ENCODE measurements around the gene FTSJ1.
"Not testable (repeated sequence)": the region's sequence is repeated elsewhere in the genome, so short reads cannot be mapped to it uniquely, and the experiment has no call there.

Gene FTSJ1

DNA sequence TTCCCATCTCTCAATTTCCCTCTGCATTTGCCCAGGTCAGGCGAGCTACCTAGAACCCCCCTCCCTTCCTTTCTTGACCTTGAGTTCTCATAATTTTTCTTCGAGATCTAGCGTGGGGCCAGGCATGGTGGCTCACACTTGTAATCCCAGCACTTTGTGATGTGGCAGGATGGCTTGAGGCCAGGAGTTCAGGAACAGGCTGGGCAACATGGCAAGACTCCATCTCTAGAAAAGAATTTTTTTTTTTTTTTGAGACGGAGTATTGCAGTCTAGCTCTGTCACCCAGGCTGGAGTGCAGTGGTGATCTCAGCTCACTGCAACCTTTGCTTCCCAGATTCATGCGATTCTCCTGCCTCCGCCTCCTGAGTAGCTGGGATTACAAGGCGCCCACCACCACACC, 28.3 kb downstream of the FTSJ1 start:
- DNase-seq: no peak

DNA sequence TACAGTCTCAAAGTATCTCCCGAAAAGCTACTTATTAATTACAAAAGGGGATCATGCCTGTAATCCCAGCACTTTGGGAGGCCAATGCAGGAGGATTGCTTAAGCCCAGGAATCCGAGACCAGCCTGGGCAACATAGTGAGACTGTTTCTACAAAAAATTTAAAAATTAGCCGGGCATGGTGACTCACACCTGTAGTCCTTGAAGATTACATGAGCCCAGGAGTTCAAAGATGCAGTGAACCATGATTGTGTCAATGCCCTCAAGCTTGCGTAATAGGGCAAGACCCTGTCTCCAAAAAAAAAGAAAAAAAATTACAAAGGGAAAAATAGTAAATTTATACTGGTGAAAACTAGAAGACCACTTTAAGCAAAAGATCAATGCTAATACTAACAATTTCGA, 29.5 kb downstream of the FTSJ1 start:
- DNase-seq: no peak

DNA sequence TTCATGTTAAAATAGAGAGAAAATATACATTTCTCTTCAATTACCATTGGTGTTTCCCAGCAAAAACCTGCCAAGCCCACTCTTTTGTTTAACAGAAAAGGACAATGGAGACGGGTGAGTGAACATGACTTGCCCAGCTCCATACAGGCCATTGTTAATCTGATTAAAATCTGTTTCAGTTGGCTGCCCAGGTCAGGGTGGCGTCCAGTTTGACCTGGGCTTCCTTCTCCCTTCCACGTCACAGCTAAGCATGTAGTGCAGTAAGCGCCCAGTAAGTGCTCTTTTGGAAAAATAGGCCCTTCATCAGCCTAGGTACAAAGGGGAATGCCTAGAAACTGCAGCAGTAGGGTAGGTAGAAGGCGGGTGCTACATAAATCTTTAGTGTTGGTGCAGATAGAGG, 31.2 kb downstream of the FTSJ1 start:
- no peak for DNase-seq

DNA sequence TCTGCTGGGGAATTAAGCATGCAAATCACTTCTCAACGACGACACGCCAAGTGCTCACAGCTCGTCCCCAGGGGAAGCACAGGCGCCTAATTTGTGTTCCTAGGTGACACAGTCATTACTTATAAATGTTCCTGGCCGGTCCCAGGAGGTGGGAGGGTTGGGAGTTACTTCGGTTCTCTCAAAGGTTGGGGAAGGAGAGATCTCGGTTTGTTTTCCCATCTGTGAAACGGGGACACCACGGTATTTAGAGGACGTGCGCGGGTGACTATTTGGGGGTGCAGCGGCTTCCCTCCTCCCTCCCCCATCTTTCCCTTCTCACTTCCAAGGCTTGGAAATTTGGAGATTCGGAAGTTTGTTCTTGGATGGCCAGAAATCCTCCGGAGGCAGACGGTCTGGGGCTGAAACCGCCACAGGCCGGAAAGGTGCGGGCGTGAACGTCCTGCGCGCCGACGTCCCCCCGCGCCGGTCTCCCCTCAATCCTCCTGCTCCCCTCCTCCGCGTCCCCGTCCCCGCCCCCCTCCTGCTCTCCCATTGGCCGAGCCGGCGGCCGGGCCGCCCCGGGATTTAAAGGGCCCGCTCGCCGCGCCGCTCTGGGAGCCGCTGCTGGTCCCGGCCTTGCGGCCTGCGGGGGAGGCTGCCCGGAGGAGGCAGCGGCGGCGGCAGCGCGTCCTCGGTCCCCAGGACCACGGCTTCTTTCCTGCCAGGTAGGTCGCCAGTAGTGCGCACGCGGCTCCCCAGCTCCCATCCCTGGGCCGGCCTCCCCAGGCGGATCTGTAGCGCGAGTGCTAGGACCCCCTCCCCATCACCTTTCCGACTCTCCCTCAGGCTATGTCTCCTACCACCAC, 32.6 kb downstream of the FTSJ1 start, which contains the start of gene PORCN:
Gene PORCN (plus strand): TSS at position 593 of the 845 bp plus-strand sequence. CDS start 829 bp downstream, outside the sequence.
- DNase-seq: peak; percentile 78

DNA sequence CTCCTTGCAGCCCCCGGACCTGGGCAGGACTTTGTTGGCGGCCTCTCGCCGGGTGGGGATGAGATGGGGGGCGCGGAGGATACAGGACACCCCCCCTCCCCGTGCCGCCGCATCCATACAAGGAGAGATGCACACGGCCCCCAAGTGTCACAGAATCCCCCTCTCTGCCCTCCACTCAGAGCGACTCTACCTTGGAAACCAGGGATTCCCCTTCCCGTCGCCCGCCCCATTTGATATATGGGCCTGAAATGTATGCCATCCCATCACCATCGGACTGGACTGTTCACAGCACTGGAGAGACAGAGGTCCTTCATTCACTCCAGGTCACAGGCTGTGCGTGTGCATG, 33.2 kb downstream of the FTSJ1 start:
- no peak for DNase-seq

DNA sequence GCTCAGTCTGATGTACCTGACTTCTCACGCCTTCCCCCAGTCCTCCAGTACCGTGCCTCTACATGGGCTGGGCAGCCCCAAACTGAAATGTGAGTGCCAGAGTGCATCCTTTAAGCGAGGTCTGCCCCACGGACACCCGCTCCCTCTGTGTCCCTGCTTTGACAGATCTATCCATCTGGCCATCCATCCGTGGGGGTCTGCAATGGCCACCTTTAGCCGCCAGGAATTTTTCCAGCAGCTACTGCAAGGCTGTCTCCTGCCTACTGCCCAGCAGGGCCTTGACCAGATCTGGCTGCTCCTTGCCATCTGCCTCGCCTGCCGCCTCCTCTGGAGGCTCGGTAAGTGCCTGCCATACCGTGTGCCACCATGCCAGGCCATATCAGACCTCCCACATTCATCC, 33.6 kb downstream of the FTSJ1 start:
- DNase-seq: no peak

DNA sequence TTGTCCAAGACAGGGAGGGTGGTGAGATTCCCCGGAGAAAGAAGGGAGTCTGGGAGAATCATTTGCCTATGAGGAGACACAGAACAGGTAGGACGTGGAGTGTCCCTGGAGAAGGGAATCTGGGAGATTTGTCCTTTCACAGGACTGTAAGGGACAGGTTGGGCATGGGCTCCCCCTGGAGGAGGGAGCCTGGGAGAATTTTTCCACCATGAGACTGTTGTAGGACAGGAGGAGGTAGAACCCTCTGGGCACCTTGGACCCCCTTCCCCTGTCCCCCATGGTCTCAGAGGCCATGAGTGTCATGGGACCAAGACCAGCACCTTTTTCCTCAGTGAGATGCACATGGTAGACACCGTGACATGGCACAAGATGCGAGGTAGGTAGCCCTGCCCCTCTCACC, 35.6 kb downstream of the FTSJ1 start:
- no peak for DNase-seq

DNA sequence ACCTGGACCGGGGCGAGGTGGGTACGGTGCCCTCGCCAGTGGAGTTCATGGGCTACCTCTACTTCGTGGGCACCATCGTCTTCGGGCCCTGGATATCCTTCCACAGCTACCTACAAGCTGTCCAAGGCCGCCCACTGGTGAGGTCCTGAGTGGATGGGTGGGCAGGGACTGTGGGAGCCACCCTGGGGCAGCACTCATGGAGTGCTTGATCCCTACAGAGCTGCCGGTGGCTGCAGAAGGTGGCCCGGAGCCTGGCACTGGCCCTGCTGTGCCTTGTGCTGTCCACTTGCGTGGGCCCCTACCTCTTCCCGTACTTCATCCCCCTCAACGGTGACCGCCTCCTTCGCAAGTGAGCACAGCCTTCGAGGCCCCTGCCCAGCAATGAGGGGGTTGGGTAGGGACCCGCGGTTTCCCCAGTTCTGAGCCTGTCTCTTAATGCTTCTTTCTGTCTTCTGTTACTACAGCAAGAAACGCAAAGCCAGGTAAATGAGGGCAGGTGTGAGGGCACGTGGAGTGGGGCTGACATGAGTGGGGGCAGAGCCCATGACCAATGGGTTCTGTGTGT, 36.5 kb downstream of the FTSJ1 start:
- no peak for DNase-seq

DNA sequence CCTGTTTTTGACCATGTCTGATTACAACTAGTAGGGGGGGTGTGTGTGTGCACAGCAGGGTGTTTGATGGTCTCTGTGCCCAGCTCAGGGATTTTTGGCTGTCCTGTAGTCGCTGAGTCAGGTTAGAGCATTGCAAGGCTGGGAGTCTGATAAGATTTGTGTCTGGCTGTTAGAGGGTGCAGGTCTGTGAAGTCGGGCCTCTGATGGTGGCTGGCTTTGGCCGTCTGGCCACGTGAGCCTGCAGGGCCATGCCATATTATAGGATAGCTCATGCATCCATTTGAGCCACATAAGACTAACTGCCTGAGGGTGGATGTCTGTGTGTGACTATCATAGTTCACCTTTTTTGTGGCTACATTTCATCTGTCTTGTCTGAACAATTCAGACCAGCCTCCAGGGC, 37.7 kb downstream of the FTSJ1 start:
- DNase-seq: no peak

DNA sequence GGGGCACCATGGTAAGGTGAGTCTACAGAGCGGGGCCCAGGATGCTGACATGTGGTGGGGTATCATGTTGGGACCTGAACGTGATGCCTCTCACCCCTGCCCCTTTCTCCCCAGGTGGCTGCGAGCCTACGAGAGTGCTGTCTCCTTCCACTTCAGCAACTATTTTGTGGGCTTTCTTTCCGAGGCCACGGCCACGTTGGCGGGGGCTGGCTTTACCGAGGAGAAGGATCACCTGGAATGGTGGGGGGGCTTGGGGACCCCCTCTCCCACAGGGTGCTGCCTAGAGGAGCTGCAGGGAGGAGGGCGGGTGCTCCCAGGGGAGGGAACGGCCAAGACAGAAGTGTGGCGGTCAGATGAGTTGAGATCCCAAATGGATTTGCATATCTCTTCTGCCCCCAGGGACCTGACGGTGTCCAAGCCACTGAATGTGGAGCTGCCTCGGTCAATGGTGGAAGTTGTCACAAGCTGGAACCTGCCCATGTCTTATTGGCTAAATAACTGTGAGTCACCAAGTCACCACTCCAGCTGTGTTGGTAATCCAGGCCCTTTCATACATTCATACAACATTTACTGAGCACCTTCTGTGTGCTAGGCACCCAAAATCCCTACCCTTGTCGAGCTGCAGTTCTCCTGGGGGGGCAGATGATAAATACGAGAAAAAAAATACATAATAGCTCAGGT, 38.3 kb downstream of the FTSJ1 start:
- DNase-seq: no peak

DNA sequence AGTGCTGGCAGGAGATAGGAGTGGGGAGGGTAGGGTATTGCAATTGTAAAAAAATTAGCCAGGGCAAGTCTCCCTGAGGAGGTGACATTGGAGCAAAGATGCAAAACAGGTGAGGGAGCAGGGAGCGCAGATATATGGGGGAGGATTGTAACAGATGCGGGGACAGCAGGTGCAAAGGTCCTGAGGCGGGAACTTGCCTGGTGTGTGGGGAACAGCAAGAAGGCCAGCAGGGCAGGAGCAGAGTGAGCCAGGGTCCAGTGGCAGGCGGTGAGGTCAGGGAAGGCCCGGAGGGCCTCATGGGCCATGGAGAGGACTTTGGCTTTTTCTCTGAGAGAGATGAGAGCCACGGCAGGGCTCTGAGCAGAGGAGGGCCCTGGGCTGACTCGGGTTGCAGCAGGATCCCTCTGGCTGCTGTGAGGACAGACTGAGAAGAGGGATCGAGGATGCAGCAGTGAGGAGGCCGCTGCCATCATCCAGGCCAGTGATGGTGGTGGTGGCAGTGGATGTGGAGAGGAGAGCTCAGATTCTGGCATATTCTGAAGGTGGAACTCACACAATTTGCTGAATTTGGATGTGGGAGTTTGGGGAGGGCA, 39.0 kb downstream of the FTSJ1 start:
- no peak for DNase-seq

DNA sequence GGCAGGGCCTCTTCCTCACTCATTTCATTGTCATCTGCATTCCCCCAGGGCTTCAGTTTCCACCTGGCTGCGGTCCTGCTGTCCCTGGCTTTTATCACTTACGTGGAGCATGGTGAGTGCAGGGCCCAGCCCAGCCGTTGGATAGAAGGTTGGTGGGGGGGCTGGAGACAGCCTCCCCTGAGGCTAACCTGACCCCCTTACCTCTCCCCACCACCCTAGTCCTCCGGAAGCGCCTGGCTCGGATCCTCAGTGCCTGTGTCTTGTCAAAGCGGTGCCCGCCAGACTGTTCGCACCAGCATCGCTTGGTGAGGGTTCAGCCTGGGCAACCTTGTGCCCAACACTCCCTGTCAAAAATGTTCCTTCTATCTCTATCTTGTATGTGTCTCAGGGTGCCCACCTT, 39.8 kb downstream of the FTSJ1 start:
- no peak for DNase-seq

DNA sequence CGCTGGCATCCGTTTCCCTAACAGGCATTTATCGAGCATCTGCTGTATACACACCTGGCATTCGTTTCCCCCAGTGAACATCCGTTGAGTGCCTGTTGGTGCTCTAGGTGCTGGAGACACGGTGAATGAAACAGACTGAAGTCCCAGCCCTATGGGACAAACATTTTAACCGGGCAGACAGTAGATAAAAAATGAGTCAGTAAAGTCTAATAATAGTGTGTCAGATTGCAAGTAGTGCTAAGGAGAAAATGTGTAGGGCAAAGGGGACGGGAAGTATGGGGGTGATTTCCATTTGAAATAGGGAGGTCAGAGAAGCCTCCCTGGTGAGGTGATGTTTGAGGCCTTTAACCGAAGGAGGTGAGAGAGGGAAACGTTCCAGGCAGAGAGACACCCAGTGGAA, 40.3 kb downstream of the FTSJ1 start:
- no peak for DNase-seq

DNA sequence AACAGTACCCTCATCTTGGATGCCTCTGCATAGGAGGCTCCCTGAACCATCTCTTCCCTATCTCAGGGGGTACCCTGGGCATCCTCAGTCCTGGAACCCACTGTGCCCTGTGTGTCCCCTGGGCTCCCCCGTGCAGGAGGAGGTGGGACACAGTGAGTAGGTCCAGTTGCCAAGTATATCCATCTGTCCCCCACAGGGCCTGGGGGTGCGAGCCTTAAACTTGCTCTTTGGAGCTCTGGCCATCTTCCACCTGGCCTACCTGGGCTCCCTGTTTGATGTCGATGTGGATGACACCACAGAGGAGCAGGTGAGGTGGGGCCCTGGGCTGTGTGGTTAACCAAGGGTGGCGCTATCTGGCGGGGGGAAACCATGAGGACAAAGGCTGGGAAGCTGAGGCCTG, 41.0 kb downstream of the FTSJ1 start:
- no peak for DNase-seq

DNA sequence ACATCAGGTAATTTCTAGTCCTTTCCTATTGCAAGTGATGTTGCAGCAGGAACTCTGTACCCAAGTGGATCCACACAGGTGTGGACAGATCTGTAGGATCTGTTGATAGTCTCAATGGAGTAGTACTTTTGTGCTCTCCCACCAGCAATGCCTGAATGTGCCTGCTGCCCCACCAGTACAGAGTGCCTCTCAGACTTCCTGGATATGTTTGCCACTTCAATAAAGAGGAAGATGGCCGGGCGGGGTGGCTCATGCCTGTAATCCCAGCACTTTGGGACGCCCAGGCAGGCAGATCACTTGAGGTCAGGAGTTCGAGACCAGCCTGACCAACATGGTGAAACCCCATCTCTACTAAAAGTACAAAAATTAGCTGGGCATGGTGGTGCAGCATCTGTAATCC, 43.5 kb downstream of the FTSJ1 start:
- DNase-seq: not testable (repeated sequence)

DNA sequence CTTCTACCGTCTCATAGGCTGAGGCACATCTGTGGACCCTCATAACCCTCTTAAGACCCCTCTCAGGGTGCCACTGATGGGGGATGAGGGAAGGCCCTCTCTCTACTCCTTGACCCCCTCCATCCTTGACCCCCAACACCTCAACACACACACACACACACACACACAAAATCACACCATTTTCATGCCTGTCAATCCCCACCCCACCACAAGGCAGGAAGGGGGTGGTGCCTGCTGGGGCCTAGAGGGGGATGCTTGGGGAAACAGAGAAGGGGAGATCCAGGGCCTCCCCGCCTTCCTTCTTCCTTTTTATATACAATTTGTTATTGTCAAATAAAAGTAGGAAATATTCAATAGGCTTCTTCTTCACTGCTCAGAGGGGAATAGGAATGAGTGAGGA, 44.5 kb downstream of the FTSJ1 start:
- no peak for DNase-seq

DNA sequence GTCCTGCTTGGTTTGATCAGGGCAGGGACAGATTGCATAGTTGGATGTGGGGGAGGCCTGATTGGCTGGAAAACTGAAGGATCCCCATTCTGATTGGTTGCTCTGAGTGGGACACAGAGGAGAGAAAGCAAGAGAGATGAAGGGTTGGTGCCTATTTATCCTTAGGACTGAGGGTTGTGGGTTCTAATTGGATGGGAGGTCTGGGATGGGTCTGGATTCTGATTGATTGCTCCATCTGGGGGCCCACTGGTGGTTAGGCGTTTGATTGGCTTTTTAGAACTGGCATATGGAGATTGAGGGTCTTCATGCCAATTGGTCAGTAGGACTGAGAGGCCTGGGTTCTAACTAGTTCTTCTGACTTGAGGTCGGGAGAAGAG, 45.0 kb downstream of the FTSJ1 start:
- DNase-seq: no peak

DNA sequence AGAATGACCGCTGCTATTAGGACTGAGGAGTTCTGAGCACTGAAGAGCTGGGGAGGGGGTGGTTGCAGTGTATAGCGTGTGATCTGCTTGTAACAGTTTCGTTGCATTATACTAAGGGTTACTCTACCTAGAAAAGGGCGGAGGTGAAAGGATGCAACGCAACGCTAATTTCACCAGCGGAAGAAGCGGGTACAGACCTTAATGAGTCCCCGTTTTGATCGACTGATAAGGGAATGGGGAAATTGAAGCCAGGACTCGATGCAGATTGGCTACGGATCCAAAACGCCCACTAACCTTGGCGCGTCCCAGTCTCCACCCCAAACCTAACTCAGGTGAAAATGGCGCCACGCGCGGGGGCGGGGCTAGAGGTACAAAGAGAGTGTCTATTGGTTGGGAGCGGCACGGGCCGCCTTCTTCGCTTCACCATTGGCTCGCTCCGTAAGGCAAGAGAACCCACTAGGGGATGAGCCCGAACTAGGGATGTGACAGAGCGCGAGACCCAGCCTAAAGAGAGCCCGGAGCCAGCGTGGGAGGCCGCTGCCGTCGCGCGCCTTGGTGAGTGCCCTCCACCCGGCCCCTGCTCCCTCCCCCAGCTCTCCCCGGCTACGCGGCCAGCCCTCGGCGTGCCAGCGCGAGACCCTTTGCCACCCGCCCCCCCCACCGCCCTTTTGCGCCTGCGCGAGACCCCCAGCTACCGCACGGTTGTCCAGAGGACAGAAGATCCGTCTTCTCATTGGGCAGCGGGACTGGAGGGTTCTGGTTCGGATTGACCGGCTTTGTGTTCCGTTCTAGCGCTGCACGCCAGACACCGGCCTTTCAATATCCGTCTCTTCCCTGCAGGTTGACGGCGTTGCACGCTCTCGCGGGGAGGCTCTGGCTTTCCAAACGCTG, 45.6 kb downstream of the FTSJ1 start, which contains the start of gene EBP:
Gene EBP (plus strand): TSS at position 456 of the 891 bp plus-strand sequence. CDS start 1,964 bp downstream, outside the sequence.
- peak; percentile 91 for DNase-seq

DNA sequence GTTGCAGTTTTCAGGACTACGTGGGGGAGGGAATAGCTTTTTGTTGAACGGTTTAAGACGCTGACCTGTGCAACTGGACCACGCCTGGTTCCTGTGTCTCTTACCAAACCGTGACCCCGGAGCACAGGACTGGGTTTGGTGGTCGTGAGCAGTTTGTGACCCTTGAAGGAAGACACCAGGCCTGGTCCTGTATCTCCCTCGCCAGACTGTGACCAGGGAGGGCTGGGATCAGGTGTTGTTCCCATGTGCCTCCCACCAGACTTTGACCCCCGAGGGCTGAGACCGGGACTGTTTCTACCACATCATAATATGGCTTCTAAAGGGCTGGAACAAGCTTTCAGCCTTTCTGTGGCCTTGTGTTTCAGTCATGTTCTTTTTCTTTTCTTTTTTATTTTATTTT, 46.3 kb downstream of the FTSJ1 start:
- no peak for DNase-seq

DNA sequence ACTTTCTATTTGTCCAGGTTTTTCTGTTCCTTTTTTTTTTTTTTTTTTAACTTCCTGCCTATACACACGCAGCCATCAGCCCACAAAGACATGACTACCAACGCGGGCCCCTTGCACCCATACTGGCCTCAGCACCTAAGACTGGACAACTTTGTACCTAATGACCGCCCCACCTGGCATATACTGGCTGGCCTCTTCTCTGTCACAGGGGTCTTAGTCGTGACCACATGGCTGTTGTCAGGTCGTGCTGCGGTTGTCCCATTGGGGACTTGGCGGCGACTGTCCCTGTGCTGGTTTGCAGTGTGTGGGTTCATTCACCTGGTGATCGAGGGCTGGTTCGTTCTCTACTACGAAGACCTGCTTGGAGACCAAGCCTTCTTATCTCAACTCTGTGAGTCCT, 47.7 kb downstream of the FTSJ1 start:
- no peak for DNase-seq

DNA sequence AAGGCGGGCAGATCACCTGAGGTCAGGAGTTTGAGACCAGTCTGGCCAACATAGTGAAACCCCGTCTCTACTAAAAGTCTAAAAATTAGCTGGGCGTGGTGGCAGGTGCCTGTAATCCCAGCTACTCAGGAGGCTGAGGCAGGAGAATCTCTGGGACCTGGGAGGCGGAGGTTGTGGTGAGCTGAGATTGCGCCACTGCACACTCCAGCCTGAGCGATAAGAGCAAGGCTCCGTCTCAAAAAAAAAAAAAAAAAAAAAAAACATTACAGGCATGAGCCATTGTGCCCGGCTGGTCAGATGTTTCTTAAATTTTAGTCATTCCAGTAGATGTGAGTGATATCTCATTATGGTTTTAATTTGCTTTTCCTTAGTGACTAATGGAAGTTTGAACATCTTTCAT, 49.9 kb downstream of the FTSJ1 start:
- DNase-seq: not testable (repeated sequence)

DNA sequence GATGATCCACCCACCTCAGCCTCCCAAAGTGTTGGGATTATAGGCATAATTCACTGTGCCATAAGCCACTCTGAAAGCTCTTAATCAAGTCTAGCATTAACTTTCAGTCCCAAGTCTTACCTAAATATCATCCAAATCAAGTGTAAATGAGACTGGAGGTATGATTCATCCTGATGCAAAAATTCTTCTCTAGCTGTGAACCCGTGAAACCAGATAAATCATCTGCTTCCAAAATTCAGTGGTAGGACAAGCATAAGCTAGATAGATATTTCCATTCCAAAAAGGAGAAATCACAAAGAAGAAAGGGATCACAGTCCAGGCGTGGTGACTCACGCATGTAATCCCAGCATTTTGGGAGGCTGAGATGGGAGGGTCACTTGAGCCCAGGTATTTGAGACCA, 54.7 kb downstream of the FTSJ1 start:
- DNase-seq: no peak

All from activated T-cell treated with anti-CD3 and anti-CD28 coated beads, Interleukin-2, amount 50 U/mL, for 1 hour (primary cell).